NCI-H774 (cell line): ENCODE measurements around the gene SEC16B.

Experiments used
- DNase-seq: peaks from one replicate; lab custom pipeline; 2025; lab: John Stamatoyannopoulos, UW

SEC16B gene, protein sequence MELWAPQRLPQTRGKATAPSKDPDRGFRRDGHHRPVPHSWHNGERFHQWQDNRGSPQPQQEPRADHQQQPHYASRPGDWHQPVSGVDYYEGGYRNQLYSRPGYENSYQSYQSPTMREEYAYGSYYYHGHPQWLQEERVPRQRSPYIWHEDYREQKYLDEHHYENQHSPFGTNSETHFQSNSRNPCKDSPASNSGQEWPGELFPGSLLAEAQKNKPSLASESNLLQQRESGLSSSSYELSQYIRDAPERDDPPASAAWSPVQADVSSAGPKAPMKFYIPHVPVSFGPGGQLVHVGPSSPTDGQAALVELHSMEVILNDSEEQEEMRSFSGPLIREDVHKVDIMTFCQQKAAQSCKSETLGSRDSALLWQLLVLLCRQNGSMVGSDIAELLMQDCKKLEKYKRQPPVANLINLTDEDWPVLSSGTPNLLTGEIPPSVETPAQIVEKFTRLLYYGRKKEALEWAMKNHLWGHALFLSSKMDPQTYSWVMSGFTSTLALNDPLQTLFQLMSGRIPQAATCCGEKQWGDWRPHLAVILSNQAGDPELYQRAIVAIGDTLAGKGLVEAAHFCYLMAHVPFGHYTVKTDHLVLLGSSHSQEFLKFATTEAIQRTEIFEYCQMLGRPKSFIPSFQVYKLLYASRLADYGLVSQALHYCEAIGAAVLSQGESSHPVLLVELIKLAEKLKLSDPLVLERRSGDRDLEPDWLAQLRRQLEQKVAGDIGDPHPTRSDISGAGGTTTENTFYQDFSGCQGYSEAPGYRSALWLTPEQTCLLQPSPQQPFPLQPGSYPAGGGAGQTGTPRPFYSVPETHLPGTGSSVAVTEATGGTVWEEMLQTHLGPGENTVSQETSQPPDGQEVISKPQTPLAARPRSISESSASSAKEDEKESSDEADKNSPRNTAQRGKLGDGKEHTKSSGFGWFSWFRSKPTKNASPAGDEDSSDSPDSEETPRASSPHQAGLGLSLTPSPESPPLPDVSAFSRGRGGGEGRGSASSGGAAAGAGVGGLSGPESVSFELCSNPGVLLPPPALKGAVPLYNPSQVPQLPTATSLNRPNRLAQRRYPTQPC

DNA sequence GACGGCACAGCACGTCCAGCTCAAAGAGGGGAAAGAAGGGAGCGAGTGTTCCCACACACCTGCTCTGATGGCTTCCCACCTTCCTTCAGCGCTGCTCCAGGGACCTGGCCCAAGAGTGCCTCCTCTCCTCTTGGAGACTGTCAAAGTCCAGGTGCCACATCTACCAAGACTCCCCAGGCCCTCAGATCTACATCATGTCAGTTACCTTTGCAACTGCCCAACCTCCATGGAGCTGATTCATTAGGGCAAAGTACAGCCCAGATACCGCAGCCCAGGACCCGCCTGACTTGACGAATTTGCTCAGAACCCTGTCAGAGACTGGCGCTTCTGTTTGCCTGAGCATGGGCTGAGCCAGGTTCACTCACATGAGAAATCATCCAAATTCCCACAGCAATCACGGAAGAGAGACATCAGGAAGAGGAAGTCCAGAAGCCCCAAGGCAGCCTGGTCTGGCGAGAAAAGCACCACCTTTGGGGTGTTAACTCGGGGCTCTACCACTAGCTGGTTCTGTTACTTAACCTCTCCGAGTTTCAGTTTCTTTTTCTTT is at the start of gene SEC16B:
Gene SEC16B (minus strand): TSS at position 234 of the 547 bp plus-strand sequence. CDS start 2,077 bp downstream, outside the sequence.
- no peak for DNase-seq

DNA sequence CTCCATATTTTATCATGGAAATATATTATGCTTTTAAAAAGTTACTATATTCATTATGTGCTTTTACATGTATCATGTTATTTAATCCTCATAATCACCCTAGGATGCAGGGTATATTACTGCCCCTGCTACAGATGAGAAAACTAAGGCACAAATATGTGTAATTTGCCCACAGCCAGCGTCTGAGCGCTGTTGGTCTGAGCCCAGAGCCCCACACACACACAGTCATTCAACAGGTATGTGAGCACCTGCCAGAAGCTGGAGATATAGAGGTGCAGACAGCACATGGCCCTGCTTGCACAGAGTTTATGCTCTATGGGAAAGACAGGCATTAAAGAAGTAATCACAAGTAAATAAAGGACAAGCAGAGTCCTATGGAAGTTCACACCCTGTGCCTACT is 49.8 kb upstream of the SEC16B start:
- no peak for DNase-seq

DNA sequence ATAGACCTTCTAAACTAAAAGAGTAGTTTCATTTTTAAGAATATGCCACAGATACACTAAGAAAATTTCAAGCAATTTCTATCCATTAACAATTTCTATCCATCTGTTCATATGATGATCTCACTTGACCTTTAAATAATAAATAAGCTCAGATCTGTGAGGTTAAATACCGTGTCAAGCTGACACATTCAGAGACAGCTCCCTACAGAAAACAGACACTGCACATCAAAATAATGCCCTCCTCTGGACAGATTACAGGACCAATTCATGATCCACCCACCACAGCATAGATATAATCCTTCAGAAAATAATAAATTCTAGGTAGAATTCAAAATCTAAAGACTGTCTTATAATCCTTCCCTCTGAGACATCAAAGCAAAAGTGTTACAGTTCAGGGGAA is 49.4 kb upstream of the SEC16B start:
- no peak for DNase-seq

DNA sequence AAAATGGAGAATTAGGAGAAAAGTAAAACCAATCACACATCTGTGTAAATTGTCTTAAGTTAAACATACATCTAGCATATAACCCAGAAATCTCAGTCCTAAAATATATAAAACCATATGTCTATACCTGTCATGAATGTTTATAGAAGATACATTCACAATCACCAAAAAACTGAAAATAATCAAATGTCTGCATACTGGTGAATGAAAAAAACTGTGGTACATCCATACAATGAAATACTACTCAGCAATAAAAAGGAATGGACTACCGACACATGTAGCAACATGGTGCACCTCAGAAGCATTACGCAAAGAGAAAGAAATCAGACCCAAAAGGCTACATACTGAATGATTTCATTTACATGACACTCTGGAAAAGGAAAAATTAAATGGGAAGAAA is 47.7 kb upstream of the SEC16B start:
- no peak for DNase-seq

DNA sequence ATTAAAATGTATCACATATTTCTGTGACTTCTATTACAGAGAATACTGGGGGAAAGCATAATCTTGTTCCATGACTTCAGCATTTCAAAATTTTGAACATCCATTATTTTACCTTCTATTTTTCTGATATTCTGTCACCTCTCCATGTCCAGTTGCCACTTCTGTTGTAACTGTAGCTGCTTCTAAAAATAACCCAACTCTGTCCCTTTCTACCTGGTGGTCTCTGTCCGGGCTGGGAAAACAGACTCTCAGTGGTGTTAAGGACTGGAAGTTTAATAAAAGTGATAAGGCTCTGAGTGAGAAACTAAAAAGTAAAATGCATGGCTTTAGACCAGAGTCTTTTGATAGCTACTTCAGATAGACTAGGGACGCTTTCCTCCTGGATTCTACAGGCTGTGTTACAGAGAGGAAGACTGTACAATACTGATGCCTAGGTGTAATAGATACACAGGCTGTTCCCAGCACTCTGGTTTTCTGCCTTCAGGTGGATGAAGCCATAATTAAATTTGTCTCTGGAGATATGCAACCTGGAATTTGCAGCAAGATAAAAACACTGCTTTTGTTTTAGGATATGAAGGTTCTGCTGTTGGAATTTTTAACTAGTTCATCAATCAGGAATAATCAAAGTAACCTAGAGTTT is 42.1 kb upstream of the SEC16B start:
- no peak for DNase-seq

DNA sequence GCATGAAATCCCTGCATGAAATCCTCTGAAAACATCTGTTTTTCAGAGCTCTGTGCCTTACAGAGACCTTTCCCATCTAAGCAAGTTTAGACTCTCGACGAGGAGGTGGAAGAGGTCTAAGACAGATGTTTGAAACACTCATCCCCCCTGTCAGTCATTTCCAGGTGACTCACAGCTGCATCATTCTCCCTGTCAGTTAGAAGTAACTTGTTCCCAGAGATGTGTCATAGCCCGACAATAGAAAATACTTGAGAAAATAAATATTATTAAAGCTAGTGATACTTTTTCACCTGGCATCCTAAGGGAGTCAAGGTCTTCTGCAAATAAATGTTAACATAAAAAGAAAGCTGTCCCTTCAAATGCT is 41.6 kb upstream of the SEC16B start:
- DNase-seq: no peak

DNA sequence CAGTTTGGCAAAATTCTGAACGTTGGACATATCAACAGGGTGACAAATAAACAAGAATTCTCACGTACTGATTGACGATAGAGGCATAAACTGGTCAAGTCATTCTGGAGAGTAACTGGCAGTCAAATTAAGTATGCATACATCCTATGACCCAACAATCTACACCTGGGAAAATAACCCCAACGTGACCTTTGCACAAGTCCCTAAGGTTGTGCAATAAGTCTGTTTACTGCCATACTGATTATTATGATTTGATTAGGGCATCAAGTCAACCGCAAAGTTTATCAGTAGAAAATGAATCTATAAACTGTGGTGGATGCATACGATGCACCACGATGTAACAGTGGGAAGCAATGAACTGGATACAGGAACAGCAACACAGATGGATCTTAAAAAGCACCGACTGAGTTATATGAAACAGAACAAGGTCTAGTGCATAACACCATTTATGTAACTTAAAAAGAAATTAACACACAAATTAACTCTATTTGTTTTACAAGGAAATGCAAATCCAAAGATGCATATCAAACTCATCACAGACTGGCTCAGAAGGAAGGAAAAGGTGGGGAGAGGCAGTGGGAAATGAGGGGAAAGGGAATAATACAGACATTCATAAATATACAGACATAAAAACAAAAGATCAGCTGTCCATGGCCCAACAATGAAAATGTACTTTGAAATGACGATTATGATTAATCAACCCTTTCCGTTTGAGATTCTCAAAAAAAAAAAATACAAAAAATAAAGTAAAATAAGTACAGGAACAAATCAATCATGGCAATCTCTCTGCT is 41.0 kb upstream of the SEC16B start:
- DNase-seq: no peak

DNA sequence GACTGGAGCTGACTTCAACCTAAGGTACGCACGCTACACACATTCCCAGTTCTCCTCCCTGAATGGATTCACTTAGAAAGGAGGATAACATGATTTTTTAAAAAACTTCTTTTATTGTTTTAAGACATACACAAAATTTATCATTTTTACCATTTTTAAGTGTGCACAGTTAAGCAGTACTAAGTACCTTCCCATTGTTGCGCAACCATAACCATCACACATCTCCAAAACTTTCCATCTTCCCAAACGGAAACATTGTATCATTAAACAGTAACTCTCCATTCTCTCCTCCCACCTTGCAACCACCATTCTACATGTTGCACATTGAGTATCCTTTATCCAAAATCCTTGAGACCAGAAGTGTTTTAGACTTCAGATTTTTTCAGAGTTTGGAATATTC is 36.2 kb upstream of the SEC16B start:
- no peak for DNase-seq

DNA sequence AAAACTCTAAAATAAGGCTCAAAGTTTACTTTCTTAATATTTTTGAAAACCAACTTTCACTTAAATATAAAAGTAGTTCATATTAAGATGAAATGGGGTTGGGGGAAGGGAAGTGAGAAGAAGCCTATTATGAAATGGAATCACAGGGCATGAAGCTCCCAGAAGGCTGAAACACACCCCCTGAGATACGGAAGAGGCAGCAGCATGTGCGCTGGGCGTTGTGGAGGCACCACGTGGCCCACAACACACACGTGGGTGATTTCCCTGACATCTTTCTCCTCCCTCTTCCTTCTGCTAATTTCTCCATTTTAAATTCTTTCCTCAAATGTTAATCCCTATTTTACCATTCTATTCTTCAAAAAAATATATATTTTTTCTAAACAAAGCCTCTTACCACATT is 35.6 kb upstream of the SEC16B start:
- DNase-seq: no peak

DNA sequence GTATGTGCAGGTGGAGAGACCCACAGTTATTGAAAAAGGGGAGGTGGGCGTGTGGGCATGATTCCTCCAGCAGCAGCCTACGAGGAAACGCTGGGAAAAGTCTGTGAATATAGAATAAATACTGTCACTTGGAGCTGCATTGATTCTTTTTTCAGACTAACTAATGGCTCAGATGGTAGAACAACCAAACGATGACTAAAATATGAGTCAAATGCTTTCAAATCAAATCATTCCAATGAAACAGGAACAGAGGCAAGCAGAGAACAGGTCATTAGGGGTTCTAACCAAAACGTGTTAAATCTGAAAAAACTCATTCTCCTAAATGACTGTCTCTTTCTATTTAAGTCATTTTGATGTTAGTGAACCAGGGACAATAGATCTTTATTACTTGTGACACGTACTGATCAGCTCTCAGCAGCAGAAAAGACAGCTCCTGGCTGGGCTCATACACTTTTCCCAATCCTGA is 35.1 kb upstream of the SEC16B start:
- DNase-seq: no peak

DNA sequence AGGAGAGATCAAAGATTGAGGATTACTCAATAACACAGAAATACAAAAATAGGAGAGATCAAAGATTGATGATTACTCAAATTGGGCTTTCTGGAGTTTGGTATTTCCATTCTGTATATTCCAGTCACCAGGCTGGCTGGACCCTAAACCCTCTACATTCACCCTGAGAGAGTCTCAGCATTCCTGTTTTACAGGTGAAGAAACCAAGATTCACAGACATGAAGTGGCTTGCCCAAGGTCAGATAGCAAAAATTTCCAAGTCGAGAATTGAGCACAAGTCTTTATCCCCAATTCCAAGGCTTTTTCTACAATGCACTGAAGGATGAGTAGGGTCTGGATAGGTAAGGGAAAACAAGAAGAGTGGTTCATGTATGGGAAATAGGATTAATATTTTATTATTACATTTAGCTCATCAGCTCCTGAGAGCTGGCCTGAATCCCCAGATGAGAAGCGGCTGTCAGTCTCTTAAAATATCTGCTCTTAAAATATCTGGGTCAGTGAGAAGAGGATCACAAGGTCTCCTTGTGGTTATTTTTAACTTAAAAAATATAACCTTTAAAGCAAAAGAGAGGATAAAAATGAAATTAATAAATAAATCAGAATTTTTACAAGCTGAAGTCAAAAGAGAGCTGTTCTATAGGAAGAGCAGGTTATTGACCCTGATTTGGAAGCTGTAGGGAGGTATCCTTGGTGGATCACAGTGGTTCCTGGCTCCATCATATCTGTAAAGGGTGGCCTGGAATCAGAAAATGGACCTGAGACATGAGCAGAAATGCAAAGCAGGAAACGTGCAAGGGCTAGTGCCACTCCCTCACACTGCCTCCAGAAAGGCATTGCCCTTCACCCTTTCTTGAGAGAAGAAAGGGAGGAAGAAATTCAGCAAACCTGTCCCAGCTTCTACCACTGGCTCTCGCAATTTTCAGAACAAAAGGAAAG is 29.1 kb upstream of the SEC16B start:
- DNase-seq: no peak

DNA sequence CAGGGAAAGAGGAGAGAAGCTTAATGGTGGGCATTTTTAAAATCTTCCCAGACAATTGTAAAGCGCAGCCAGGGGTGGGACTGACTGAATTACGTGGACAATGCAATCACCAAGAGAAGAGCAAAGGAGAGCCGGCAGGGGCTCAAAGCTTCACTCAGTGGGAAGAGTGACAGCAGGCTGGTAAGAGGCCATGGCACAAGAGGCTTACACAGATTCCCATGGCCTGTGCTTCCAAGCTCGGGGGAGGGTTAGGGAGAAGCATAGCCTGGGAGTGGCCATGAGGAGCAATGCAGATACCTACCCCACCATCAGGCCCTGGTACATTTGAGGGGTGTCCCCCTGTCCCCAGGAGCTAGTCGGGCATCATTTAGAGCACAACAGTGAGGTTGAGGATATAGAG is 27.1 kb upstream of the SEC16B start:
- DNase-seq: no peak

DNA sequence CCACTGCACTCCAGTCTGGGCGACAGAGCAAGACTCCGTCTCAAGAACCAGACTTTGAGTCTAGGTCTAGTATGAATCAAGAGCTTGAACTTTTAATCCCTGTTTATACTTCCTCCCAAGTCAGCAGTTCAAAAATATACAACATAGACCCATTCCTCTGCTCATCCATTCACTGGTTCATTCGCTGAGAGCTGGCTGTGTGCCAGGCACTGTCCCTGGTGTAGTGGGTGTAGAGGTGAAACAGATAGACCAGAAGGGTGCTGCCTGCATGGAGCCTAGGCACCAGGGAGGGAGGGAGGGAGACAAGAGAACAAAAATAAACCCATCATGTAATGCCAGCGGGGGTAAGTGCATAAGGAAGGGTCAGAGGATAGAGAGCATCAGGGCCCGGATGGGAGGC is 25.5 kb upstream of the SEC16B start:
- no peak for DNase-seq

DNA sequence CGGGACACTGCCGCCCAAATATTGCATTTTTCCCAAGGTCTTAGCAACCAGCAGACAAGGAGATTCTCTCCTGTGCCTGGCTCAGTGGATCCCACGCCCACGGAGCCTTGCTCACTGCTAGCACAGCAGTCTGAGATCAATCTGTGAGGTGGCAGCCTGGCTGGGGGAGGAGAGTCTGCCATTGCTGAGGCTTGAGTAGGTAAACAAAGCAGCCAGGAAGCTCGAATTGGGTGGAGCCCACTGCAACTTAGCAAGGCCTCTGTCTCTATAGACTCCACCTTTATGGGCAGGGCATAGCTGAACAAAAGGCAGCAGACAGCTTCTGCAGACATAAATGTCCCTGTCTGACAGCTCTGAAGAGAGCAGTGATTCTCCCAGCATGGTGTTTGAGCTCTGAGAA is 16.4 kb upstream of the SEC16B start:
- DNase-seq: peak; percentile 75

DNA sequence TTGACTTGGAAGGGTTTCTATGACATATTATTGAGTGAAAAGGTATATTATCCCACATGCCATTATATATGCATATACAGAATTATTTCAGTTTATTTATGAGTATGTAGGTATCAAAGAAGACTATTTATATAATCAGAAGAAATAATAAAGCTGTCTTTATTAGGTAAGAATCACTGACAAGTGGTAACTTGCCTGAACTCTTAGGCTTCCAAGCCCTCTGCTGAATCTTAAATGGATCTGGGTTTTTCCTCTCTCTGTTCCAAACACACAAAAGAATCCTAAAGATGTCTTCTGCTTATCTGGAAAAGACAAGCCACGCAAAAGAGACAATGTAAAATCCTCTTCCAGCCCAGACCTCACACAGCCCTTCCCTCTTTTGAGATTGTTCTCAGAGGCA is 14.9 kb upstream of the SEC16B start:
- DNase-seq: no peak

DNA sequence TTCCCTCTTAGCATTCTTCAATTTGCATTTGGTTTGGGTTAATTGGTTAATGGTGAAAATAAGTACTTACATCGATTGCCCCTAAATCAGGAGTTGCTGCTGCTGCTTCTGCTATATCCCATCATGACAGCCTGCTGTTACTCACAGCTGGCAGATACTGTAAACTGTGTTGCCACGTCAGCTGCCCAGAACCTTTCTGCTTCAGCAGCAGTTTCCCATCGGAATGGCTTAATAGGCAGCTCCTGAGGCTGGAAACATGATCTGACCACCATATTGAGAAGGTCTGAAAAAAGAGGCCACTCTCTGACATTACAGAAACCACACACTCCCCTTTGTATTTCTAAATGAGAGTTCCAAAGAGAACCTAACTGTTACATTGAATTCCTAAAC is 14.3 kb upstream of the SEC16B start:
- peak; percentile 65 for DNase-seq

DNA sequence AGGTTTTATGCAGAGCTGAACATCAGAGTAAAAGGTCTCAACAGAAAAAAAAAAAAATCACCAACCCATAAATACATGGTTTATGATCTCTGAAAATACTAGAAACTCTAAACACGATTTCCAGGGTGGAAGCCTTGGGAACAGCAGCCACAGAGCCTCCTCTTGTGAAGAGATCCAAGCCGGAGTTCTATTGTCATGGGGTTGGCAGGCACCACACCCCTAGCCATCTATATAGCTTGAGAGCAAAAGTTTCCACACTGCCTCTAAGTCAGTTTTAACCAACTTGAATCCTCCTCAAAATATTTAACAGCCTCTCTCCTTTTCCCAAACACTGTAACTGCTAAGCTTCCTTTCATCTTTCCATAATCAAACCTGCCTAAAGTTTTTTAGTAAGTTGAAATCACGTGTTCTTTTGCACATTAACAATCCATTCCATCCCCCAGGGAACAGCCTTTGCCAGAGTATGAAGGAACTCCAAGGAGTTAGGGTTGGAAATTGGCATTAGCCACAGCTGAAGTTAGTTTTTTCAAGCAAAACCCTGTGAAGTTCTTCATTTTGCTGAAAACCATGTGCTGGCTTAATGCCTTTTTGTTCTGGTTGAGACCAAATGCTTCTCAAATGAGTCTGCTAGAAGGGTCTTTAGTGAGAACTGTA is 13.8 kb upstream of the SEC16B start:
- DNase-seq: no peak

DNA sequence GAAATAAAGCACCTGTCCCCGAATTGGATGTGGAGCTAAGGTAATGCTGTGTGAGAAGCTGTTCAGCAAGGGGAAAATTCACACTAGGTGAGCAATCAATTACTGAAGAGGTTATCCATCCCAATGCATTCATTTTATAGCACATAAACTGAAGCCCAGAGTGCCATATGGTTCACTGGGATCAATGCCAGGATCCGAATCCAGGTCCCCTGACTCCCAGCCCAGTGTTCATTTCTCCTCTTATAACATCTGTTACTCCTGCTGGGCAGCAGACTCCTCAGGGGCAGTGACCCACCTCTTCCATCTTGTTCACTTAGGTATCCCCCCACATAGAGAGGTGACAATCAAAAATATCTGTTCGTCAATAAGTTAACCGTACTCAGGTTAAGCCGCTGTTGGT is 13.2 kb upstream of the SEC16B start:
- no peak for DNase-seq

DNA sequence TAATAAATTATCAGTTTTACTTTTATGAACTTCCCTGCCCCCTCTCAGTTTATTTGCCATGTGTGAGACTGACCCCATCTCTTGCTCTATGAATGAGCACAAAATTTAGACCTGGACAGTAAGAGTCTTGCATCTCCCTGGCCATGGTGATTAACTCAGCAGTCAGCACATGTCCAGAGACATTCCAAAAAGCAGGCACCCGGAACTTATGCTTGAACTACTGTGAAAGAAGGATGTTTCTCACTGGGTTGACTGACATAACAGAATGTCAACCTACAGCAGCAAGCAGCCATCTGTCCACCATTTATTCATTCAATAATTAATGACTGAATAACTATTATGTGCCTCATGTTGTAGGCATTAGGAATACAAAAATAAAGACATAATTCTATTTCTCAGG is 11.3 kb upstream of the SEC16B start:
- DNase-seq: no peak

DNA sequence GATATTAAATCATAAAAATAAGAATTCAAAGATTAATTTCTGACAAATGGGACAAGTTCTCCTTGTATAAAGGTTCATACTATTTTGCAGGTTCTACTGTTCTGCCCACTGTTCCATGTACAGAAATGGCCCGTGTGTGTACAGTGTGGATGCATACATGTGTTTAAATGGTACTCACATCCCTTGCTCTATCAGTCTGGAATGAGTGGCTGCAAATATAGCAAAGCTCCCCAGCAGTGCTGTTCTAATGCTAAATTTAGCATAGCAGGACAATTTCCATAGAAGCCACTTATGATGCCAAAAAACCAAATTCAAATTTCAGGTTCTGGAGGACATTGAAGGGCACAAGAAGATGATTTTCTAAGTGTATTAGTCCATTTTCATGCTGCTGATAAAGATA is 9.4 kb upstream of the SEC16B start:
- no peak for DNase-seq
